GM18867 (cell line): ENCODE results near the gene FAM167B.
"Not testable (repeated sequence)": the region's sequence is repeated elsewhere in the genome, so short reads cannot be mapped to it uniquely, and the experiment has no call there.

Experiments used
- ATAC-seq: cut with Tn5 transposase; IDR thresholded peaks from one replicate; pipeline ENCODE4 v1.9.1; 2021; ENCODE audit warnings: mild to moderate bottlenecking, moderate library complexity; ENCODE audit not compliant: unreplicated experiment

FAM167B gene

GRCh38 chr1:32255072-32256071 lies 8.3 kb downstream of the FAM167B start:
- no peak for ATAC-seq

GRCh38 chr1:32256473-32257226 lies 9.6 kb downstream of the FAM167B start:
- ATAC-seq, result no peak

- ATAC-seq, result no peak
Measured at GRCh38 chr1:32257227-32257508, 10.1 kb downstream of the FAM167B start.

- not testable (repeated sequence) for ATAC-seq
Measured at GRCh38 chr1:32263236-32263593, 16.2 kb downstream of the FAM167B start.

- no peak for ATAC-seq
Measured at GRCh38 chr1:32263744-32264143, 16.7 kb downstream of the FAM167B start.

GRCh38 chr1:32265846-32266245 lies 18.8 kb downstream of the FAM167B start:
- ATAC-seq, result no peak

GRCh38 chr1:32266921-32267591 lies 20.0 kb downstream of the FAM167B start:
- no peak for ATAC-seq

- ATAC-seq, result no peak
Measured at GRCh38 chr1:32269744-32270143, 22.7 kb downstream of the FAM167B start.

GRCh38 chr1:32272557-32273390 lies 25.8 kb downstream of the FAM167B start:
- no peak for ATAC-seq

GRCh38 chr1:32273391-32274208 lies 26.6 kb downstream of the FAM167B start:
- ATAC-seq, result no peak

GRCh38 chr1:32274646-32275340 lies 27.8 kb downstream of the FAM167B start:
- ATAC-seq, result no peak

GRCh38 chr1:32275424-32275823 lies 28.4 kb downstream of the FAM167B start:
- ATAC-seq, result no peak

- no peak for ATAC-seq
Measured at GRCh38 chr1:32276032-32276782, 29.2 kb downstream of the FAM167B start.

- ATAC-seq, result not testable (repeated sequence)
Measured at GRCh38 chr1:32284777-32285176, 37.8 kb downstream of the FAM167B start.

- no peak for ATAC-seq
Measured at GRCh38 chr1:32285658-32286057, 38.6 kb downstream of the FAM167B start.

GRCh38 chr1:32286763-32287162 lies 39.7 kb downstream of the FAM167B start:
- no peak for ATAC-seq

GRCh38 chr1:32289256-32289655 lies 42.2 kb downstream of the FAM167B start:
- no peak for ATAC-seq

GRCh38 chr1:32291145-32291707 lies 44.2 kb downstream of the FAM167B start:
- ATAC-seq, result no peak
